Stimulated activated naive CD4-positive, alpha-beta T cell treated with Interleukin-2 at 50 U/mL for 16 hours (primary cell): ENCODE data around the gene INPP5B.

Experiments used
- DNase-seq: peaks from one replicate; lab custom pipeline; 2025; lab: John Stamatoyannopoulos, UW

The INPP5B gene

DNA sequence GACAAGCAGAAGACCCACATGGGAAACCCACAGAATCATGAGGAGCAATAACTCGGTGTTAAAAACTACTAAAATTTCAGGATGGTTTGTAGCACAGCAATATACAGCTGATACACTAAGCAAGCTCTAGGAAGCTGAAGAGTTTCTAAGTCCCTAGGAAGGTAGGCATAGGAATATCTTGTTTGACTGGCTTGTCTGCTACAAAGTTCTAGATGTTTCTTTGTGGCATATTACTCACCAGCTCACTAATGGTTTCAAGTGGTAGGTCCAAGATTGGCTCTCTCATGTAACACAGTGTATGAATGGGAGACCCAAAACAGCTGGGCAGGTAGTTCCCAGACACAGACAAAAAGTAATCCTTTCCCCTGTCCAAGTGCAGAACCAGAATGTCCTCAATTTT, 74.2 kb downstream of the INPP5B start:
- no peak for DNase-seq

DNA sequence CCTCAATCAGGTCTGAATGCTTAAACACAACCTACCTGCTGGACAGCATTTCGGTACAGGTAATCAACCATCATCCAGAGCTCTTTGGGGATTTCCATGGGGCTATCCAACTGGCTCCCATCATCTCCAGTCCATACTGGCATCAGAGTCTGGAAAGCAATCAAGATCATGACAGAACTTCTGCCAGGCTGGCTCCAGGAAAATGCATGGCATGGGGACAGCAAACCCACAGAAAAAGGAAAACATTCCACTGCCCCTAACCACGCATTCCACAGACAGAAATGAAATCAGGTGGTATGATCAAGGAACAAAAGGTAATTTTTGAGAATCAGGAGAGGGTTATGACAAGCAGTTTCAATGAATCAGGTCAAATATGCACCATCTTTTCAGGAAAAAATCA, 78.4 kb downstream of the INPP5B start:
- no peak for DNase-seq

DNA sequence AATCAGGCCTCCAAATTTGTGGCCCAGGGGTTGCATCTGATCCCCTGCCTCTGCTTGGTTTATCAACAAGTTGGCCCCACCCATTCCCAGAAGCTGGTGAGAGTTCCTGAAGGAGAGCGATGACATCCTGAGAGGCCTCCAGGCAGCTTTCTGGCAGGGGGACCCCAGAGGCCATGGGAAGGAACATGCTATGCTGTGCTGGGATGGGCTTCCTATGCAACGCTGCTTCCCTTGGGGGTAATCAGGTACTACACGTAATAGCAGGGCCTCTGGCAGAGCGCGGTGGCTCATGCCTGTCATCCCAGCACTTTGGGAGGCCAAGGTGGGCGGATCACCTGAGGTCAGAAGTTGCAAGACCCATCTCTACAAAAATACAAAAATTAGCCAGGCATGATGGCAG, 79.1 kb downstream of the INPP5B start:
- no peak for DNase-seq

DNA sequence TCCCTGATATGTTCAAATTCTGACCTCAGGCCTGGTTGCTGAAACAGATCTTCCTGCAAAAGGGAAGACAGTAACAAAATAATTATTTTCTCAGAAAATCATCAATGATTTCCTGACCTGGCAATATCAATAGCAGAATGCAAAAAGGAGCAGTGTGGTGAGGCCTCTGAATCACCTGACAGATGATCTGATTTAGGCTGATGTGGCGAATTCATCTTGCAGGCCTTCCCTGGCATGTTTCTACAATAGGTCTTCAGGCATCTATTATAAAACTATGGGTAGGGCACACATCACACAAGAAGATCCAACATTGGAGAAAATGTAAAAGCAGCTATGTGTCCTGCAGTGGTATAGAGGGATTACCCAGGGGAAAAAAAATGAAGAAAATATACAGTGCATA, 80.4 kb downstream of the INPP5B start:
- DNase-seq: no peak

DNA sequence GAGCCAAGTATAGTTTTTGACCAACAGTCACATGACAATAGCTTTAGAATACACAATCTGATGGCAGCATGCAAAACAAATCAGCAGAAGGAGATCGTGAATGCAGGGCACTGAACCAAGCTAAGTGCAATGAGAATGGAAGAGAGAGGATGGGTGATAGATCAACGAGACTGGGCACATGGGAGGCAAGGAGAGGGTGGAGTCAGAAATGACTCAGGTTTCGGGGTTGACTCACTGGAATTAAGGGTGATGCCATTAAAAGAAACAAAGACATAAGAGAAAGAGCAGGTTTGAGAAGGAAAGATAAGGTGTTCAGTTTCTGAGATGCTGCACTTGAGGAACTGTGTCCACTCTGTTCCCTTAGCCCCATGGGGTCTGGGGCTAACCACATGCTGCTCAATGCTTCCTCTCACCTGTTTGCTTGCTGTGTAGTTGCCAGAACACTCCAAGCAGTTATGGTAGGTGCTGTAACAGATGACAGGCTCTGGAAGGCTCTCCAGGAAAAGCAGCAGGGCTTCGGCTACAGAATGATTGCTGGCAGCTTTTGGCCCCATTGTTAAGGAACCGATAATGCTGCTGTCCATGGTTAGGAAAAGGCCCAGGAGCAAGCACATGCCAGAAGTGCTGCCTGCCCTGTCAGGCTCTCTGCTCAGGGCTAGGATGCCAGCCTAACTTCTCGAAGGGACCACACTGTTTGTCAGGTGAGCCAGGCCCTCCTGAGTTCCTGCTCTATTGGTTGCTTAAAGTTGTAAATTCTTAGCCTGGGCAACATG, 81.3 kb downstream of the INPP5B start:
- peak; percentile 27 for DNase-seq

DNA sequence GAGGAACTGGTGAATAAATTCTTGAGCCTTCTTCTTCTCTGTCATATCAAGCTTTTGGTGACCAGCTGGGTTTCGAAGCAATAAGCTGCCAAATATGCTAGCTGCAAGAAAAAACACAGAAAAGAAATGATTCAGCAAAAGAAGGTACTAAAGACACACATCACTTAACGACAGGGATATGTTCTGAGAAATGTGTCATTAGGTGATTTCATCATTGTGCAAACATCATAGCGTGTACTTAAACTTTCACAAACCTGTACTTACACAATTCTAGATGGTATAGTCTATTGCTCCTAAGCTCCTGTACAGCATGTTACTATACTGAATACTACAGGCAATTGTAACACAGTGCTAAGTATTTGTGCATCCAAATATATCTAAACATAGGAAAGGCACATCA, 84.5 kb downstream of the INPP5B start:
- no peak for DNase-seq

DNA sequence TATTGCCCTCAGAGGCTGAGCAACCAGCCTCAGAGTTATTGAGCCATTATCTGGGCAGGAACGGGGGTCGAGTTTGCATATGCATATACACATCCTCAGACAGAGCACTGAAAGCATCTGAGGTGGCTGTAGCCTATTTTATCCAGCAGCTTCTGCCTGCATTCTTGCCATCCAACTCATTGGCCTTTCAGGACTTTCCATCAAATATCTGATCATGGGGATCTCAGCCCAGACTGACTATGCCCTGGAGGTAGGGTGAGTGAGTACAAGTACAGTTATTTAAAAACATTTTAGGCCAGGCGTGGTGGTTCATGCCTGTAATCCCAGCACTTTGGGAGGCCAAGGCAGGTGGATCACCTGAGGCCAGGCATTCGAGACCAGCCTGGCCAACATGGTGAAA, 85.7 kb downstream of the INPP5B start:
- no peak for DNase-seq

DNA sequence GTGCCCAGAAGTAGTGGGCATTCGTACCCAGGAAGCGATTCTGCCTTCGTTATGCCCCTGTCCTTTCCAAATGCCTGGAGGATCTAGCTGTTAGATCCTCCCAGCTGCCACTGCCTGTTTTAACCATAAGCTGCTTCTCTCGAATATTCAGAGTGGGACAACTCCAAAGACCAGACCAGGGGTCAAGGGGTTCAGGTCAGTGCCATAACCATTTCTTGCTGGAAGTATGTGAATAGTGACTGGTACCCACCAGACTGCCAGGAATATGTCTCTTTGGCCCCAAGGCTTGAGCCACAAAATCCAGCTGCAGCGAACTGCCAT, 86.5 kb downstream of the INPP5B start:
- no peak for DNase-seq

DNA sequence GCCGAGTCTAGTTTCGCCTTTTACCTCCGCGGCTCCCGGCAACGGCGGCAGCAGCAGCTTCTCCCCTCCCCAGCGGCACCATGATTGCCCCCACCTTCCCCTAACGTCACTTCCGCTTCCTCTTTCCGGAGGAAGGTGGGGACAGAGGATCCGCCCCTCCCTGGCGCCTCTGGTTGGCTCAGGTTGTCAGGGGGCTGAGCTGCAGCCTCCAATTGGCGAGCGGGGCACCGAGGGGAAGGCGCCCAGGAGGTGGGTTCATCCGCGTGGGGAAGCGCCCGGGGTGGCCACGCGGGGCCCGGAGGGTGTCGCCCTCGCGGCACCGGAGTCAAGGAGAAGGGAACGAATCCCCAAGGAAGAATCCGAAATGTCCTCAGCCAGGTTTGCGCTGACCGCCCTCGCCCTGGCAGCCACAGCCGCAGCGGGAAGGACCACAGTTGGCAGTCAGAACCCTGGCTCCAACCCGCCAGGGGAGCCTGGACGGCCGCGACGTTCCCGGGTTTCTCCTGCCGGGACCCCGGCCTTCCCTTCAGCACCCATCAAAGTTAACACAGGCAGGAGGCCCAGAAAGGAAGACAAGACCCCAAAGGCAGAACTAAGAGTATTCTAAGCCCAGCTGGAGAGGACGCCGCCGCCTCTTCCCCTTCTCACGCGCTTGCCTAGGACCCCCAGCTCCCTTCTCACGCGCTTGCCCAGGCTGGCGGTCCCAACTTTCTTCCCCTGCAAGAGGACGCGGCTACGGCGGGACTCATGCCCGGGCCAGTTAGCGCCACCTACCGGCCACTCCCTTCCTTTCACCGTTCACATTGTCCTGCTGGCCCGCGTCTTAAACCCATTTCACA, 87.1 kb downstream of the INPP5B start, which contains the start of gene MTF1:
Gene MTF1, minus strand, starts transcription at position 86 of the 839 bp plus-strand sequence. CDS start 1,934 bp downstream, outside the sequence.
- peak; percentile 97 for DNase-seq

DNA sequence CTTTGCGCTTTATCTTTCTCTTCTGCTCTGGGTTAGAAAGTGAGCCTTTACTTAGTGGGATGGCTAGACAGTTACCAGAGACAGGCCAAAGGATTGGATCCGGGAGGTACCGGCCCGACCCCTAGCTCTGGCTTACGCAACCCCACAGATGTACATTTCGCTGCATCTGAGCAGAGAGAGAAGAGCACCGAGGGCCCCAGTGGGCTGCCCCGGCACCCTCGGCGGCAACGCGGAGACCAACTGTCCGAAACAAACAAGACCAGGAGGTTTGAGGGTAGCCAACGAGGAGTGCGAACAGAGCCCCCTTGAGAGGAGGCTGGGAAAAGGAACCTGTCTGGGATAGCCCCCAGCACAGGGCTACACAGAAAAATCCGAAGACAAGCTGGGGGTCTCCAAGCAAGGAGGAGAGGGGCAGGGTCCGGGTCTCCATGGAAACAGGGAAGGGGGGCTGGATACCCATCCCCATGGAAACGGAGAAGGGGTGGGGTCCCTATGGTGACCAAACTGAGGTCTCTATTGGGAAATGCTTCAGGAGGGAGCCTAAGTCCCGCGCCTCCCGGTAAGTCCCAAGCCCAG, 87.8 kb downstream of the INPP5B start:
- no peak for DNase-seq

DNA sequence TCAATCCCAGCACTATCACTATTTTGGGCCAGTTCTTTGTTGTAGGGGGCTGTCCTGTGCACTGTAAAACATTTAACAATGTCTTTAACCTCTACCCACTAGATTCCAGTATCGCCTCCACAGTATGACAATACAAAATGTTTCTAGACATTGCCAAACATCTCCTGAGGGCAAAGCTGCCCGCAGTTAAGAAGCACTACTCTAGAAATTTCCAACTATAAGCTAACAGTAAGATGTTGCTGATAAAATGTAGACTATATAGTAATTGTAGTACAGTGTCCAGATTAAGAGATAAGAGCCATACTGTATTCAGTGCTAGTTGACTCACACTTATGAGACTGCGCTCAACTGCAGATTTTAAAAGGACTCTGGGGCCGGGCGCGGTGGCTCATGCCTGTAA, 92.4 kb downstream of the INPP5B start:
- no peak for DNase-seq

DNA sequence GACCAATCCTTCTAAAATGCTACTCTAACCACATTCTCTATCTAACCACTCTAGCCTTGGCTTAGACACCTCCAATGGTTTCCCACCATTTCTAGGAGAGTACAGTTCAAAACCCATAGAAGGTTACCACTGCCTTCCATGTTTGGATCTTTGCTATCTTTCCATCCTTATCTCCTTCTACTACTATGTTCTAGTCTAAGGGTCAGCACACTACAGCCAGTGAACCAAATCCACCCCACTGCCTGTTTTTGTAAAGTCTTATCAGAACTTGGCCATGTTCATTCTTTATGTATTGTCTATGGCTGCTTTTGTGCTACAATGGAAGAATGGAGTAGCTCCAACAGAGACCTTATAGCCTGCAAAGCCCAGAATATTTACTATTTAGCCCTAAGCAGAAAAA, 93.7 kb downstream of the INPP5B start:
- DNase-seq: no peak

DNA sequence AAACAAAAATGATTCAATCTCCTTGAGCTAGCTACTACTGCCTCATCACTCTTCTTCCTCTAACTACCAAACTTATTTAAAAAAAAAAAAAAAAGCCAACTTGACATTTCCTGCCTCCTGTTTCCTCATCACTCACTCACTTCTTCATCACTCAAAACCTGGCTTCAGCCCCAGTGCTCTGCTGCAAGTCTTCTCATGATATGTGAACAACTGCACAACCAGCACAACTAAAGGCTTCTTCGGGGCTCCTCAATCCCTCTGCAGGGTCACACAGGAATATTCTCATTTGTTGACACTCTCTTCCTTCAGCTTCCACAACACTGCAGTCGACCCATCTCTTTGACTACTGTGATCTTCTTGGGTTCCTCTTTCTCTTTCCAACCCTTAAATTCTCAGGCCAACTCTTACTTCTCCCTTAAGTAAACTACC, 95.1 kb downstream of the INPP5B start:
- DNase-seq: no peak

DNA sequence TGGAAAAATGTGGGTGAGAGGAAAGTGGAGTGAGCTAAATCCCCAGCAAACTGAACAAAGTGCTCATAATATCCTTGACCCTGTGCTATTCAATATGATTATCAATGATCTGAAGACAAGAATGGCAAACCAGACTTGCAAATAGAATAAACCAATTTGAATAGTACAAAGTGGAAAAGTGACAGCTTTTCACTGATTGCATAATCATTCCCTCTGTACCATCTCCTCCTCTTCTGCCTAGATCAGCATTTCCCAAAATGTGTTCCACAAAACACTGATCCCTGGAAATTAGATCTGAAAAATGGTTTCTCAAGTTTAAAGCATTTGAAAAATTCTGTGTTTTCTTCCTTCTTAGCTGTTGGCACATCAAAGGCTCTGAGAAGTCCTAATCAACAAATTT, 95.6 kb downstream of the INPP5B start:
- DNase-seq: no peak

DNA sequence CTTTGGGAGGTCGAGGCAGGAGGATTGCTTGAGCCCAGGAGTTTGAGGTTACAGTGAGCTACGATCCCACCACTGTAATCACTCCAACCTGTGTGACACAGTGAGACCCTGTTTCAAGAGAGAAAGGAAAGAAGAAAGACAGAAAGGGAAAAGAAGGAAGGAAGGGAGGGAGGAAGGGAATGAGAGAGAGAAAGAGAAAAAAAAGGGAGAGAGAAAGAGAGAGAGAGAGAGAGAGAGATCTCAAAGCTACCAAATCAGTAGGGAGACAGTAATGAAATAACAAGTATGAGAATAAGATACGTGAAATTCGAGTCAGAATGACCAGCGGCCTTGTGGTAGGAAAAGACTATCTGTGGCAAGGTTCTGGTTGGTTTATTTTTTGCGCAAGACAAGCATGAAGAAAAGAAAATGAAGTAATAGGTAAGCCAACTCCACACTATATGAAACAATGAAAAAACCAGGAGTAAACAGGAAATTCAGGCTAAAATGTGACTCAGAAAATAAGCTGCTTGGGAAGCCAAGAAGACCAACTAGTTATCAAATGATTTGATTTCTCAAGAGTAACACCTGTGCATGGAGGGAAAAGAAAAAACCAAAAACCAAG, 96.4 kb downstream of the INPP5B start:
- DNase-seq: no peak

DNA sequence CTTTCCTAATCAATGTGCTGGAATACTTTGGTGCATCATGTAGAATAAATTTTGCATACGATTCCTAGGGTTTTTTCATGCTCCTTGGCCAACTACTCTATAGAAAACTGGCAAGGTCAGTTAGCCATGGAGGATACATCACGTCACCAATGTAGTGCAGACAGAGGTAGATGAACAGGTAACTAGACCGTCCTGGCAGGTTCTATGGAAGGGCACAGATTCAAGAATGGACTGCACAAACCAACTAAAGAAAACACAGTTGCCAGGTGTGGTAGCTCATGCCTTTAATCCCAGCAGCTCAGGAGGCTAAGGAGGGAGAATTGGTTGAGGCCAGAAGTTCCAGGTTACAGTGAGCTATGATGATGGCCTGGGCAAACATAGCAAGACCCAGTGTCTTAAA, 97.4 kb downstream of the INPP5B start:
- DNase-seq: no peak

DNA sequence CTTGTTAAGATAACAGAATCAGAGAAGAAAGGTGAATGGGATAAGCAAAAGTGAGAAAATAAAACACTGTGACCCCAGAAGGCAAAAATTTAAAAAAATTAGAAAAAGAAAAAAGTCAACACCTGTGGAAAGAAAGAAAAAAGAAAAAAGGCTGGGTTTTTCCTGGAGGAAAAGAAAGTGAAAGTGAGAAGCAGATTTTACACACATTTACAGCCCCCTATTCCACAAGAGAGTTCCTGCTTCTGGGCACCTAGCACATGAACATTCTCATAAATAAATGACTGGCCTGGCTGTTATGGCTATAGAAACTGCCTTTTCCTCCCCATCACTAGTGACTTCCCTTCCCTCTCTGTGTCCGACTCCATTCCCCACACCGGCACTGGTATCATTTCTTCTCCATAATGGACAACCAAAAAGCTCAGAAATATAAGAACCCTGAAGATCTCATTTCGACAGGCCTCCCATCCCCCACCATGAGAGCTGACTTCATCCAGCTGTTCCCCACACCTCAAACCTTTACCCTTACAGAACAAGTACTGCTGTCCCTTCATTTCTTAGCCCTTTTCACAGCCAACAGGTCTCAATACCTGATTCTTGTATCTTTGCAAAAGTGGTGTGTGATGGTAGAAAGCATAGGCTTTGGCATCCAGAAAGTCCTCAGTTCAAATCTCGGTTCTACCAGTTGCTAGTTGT, 100.1 kb downstream of the INPP5B start:
- DNase-seq: no peak

DNA sequence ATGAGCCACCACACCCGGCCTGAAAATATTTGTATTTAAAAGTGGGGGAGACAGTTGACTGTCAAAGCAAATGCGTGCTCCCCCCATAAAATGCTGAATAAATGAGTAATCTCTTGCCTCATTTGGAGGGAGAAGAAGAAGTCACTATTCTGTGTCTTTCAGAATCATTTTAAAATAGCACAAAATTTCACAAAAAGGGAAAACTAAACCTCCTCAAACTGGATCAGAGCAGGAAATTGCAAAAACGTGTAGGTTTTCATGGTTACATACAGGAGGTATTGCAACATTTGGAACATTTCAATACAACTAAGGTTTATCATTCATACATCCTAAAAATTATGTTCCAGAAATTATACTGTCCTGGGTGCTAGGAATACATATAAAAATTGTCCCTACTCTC, 101.1 kb downstream of the INPP5B start:
- no peak for DNase-seq

DNA sequence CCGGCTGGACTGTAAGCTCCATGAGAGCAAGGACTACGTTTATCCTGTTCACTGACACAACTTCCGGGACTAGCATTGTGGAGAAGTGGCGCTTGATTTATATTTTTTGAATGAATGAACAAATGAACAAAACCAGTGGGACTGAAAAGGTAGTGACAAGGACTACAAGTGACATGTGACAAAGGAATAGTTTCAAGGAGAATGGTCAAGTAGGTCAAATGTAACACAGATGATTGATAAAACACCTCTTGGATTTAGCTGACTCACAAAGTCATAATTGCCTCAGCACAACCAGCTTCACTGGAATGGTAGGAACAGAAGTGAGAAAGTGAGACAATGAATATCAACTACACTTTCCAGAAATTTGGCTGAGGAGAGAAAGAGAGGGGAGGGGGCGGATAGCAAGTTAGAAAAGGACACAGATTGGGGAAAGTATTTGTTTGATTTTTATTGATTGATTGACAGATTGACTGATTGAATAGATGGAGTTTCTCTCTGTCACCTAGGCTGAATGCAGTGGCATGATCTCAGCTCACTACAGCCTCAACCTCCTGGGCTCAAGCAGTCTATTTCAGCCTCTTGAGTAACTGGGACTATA, 101.7 kb downstream of the INPP5B start:
- no peak for DNase-seq

DNA sequence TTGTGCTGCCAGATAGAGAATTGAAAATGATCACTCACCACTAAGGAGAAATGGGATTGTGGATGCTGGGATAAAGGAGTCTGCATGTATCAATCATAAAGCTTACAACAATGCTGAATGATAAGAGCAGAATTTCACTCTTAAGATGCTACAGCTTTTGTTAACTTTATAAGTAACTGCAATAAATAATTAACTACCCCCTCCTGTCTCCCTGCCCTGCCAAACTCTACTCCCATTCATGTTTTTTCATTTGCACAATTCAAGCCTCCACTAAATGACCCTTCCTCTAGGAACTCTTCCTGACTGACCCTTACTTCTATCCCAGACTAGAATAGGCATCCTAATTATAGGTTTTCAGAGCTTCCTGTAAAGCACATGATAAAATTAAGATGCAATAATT, 102.3 kb downstream of the INPP5B start:
- DNase-seq: no peak

DNA sequence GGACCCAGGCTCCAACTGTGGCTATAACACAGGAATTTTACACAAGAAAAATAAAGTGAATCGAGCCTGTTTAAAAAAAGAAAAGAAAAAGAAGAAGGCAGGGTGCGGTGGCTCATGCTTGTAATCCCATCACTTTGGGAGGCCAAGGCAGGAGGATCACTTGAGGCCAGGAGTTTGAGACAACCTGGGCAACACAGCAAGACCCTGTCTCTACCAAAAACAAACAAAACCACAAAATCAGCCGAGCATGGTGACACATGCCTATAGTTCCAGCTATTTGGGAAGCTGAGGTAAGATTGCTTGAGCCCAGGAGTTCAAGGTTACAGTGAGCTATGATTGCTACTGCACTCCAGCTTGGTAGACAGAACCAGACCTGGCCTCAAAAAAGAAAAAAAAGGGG, 105.2 kb downstream of the INPP5B start:
- DNase-seq: no peak

DNA sequence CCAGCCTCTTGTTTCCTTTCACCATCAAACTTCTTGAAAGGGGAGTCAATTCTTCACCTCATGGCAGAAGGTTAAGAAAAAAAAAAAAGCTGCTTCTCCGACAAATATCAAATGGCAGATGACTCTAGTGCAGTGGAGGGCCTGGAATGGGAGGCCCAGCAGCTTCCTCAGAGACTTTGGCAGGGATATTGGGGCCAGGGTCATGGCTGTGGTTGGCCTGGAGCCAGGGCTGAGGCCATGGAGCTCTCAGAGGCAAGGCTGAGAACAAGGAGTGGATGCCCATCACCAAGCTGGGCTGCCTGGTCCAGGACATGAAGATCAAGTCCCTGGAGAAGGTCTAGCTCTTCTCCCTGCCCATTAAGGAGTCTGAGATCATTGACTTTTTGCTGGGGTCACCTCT, 106.1 kb downstream of the INPP5B start:
- no peak for DNase-seq
